OCI-LY1 (cell line): ENCODE measurements around the gene MRPS11.

Experiments used
- H2AFZ ChIP-seq: fragments of 200-600 bp; sonication (generic), shearing (Covaris generic); 2 replicates; pipeline ENCODE4 v1.6.0; 2014; ENCODE audit warnings: antibody characterized with exemption, mild to moderate bottlenecking, low read length
- H3F3A ChIP-seq: fragments of 200-600 bp; sonication (generic), shearing (Covaris generic); 2 replicates; pipeline ENCODE4 v1.6.0; 2014; ENCODE audit warnings: mild to moderate bottlenecking, antibody characterized with exemption, low read length, moderate library complexity; ENCODE audit not compliant: insufficient read depth
- H3K27ac ChIP-seq: fragments of 200-600 bp; sonication (generic); 2 replicates; pipeline ENCODE4 v1.5.1; 2014; ENCODE audit warnings: low read length, mixed run types, mild to moderate bottlenecking, low read depth; ENCODE audit not compliant: poor library complexity, severe bottlenecking
- H3K27me3 ChIP-seq: fragments of 200-600 bp; sonication (generic); 2 replicates; pipeline ENCODE4 v1.6.0; 2014; ENCODE audit warnings: antibody characterized with exemption, mild to moderate bottlenecking, low read length, moderate library complexity; ENCODE audit not compliant: insufficient read depth
- H3K36me3 ChIP-seq: fragments of 200-600 bp; sonication (generic); 2 replicates; pipeline ENCODE4 v1.6.1; 2014; ENCODE audit warnings: mild to moderate bottlenecking, antibody characterized with exemption, low read length, moderate library complexity, mixed read lengths; ENCODE audit not compliant: insufficient read depth
- H3K4me1 ChIP-seq: fragments of 200-600 bp; sonication (generic); 2 replicates; pipeline ENCODE4 v1.5.1; 2014; ENCODE audit warnings: mild to moderate bottlenecking, low read length, moderate library complexity; ENCODE audit not compliant: insufficient read depth, severe bottlenecking
- H3K4me2 ChIP-seq: fragments of 200-600 bp; sonication (generic), shearing (Covaris generic); 2 replicates; pipeline ENCODE4 v1.6.1; 2014; ENCODE audit warnings: low read length
- H3K4me3 ChIP-seq: fragments of 200-600 bp; sonication (generic); 2 replicates; pipeline ENCODE4 v1.5.1; 2014; ENCODE audit warnings: low read length, low read depth, mild to moderate bottlenecking, mixed read lengths; ENCODE audit not compliant: poor library complexity, severe bottlenecking
- H3K79me2 ChIP-seq: fragments of 200-600 bp; shearing (Covaris generic); 2 replicates; pipeline ENCODE4 v1.6.1; 2016; ENCODE audit warnings: mixed run types, low read length, mixed read lengths; ENCODE audit not compliant: insufficient read depth
- H3K9ac ChIP-seq: fragments of 200-600 bp; sonication (generic), shearing (Covaris generic); 2 replicates; pipeline ENCODE4 v1.6.1; 2014; ENCODE audit warnings: mild to moderate bottlenecking, low read length, mixed read lengths
- H3K9me2 ChIP-seq: fragments of 200-600 bp; sonication (generic), shearing (Covaris generic); 2 replicates; pipeline ENCODE4 v1.6.1; 2014; ENCODE audit warnings: low read depth, mild to moderate bottlenecking, low read length, mixed read lengths
- H3K9me3 ChIP-seq: fragments of 200-600 bp; shearing (Covaris generic); 2 replicates; pipeline ENCODE4 v1.6.1; 2014; ENCODE audit warnings: low read length, mixed read lengths
- H4K20me1 ChIP-seq: fragments of 200-600 bp; sonication (generic), shearing (Covaris generic); 2 replicates; pipeline ENCODE4 v1.6.0; 2016; ENCODE audit warnings: mild to moderate bottlenecking, low read length; ENCODE audit not compliant: insufficient read depth
- CTCF ChIP-seq: fragments of 200-600 bp; sonication (generic), shearing (Covaris generic); IDR thresholded peaks from 2 replicates; pipeline ENCODE4 v1.5.1; 2017; ENCODE audit warnings: mild to moderate bottlenecking, antibody characterized with exemption, low read length, moderate library complexity, mixed read lengths
- EZH2 ChIP-seq: fragments of 200-600 bp; sonication (generic), shearing (Covaris generic); IDR thresholded peaks from 2 replicates; pipeline ENCODE4 v1.8.0; 2017; ENCODE audit warnings: borderline replicate concordance, mixed run types, mild to moderate bottlenecking, antibody characterized with exemption, low read length, moderate library complexity, mixed read lengths

The MRPS11 gene

GRCh38 chr15:88509321-88509720 lies 41.8 kb downstream of the MRPS11 start:
- no peaks in the 10 kb centered on the region for H4K20me1 ChIP-seq
- H3K4me2 ChIP-seq = no peak overlapping the region
- no peaks in the 10 kb centered on the region for H3K27me3 ChIP-seq
- no peaks in the 10 kb centered on the region for H3K36me3 ChIP-seq
- no peak overlapping the region for H2AFZ ChIP-seq
- H3K27ac ChIP-seq = no peak overlapping the region
- no peaks in the 10 kb centered on the region for H3K4me1 ChIP-seq
- H3K79me2 ChIP-seq = no peaks in the 10 kb centered on the region
- H3K9me3 ChIP-seq = no peaks in the 10 kb centered on the region
- H3K4me3 ChIP-seq = no peak overlapping the region
- no peak for TF ChIP-seq CTCF
- TF ChIP-seq EZH2 = no peak
- no peaks in the 10 kb centered on the region for H3F3A ChIP-seq
- H3K9ac ChIP-seq = no peak overlapping the region
- no peaks in the 10 kb centered on the region for H3K9me2 ChIP-seq

GRCh38 chr15:88509964-88510363 lies 42.5 kb downstream of the MRPS11 start:
- no peaks in the 10 kb centered on the region for H3K79me2 ChIP-seq
- H3K36me3 ChIP-seq = no peaks in the 10 kb centered on the region
- no peak overlapping the region for H3K4me3 ChIP-seq
- H3K9me2 ChIP-seq = no peaks in the 10 kb centered on the region
- no peaks in the 10 kb centered on the region for H3K9me3 ChIP-seq
- H3K4me2 ChIP-seq = no peak overlapping the region
- no peak overlapping the region for H3K27ac ChIP-seq
- no peaks in the 10 kb centered on the region for H4K20me1 ChIP-seq
- no peak for TF ChIP-seq CTCF
- TF ChIP-seq EZH2 = no peak
- no peak overlapping the region for H3K9ac ChIP-seq
- no peaks in the 10 kb centered on the region for H3F3A ChIP-seq
- H2AFZ ChIP-seq = no peak overlapping the region
- no peaks in the 10 kb centered on the region for H3K4me1 ChIP-seq
- H3K27me3 ChIP-seq = no peaks in the 10 kb centered on the region

- Histone ChIP-seq H3K4me3 (no peak overlapping the region), H2AFZ (no peak overlapping the region), H3K27me3 (no peaks in the 10 kb centered on the region), H3K27ac (no peak overlapping the region), H3F3A (no peaks in the 10 kb centered on the region), H3K9me2 (no peaks in the 10 kb centered on the region), H4K20me1 (no peaks in the 10 kb centered on the region), H3K79me2 (no peaks in the 10 kb centered on the region), H3K9me3 (no peaks in the 10 kb centered on the region), H3K36me3 (no peaks in the 10 kb centered on the region), H3K4me1 (no peaks in the 10 kb centered on the region), H3K4me2 (no peak overlapping the region), H3K9ac (no peak overlapping the region)
- TF ChIP-seq EZH2 = no peak
- TF ChIP-seq CTCF = no peak
These were observed 43.7 kb downstream of the MRPS11 start for GRCh38 chr15:88511161-88511560.
